Measurements from ENCODE around the gene SGCD.

SGCD gene

GRCh38 chr5:156431956-156432829 is 105.2 kb downstream of the SGCD start:
- no peaks in the 10 kb centered on the region for H3K9me3 Mint-ChIP-seq

GRCh38 chr5:156432830-156433105 is 105.8 kb downstream of the SGCD start:
- no peaks in the 10 kb centered on the region for H3K4me1 Mint-ChIP-seq (ENCODE audit: low read depth)
- no peaks in the 10 kb centered on the region for H3K9me3 Mint-ChIP-seq
- no peaks in the 10 kb centered on the region for H3K36me3 Mint-ChIP-seq (ENCODE audit: low read depth)
- H3K27me3 Mint-ChIP-seq (ENCODE audit: low read depth) = peaks cover 7% of the 10 kb centered on the region
- H3K4me3 Mint-ChIP-seq = no peak overlapping the region
- no peak overlapping the region for H3K27ac Mint-ChIP-seq
- no peak for DNase-seq (ENCODE audit: low spot score)

More at GRCh38 chr5:156431956-156432829, 105.2 kb downstream of the SGCD start:
- H3K27me3 Mint-ChIP-seq (ENCODE audit: low read depth) = peaks cover 7% of the 10 kb centered on the region
- H3K27ac Mint-ChIP-seq = no peak overlapping the region
- H3K4me1 Mint-ChIP-seq (ENCODE audit: low read depth) = no peaks in the 10 kb centered on the region
- H3K36me3 Mint-ChIP-seq (ENCODE audit: low read depth) = no peaks in the 10 kb centered on the region
- no peak for DNase-seq (ENCODE audit: low spot score)
- no peak overlapping the region for H3K4me3 Mint-ChIP-seq

GRCh38 chr5:156434471-156434870 is 107.5 kb downstream of the SGCD start:
- Mint-ChIP-seq H3K4me3 (no peak overlapping the region), H3K36me3 (ENCODE audit: low read depth) (no peaks in the 10 kb centered on the region), H3K27me3 (ENCODE audit: low read depth) (peaks cover 3% of the 10 kb centered on the region), H3K9me3 (no peaks in the 10 kb centered on the region), H3K27ac (no peak overlapping the region), H3K4me1 (ENCODE audit: low read depth) (no peaks in the 10 kb centered on the region)
- no peak for DNase-seq (ENCODE audit: low spot score)

DNA sequence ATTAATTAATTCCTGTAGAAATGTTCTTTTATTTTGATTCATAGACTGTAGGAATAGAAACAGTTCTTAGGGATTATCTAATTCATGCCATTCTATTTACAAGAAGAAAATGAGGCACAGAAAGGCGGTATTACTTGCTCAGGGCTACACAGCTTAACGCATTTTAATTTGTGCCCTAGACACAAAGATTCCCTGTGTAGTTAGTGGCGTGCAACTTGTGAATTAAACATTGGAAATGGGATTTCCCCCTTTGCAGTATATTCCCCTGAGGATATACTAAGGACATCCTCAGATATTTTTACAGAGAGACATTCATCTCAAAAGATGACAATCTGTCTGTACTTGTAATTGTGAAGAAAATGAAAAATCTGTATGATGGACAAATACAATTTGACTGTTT is 108.1 kb downstream of the SGCD start:
- no peaks in the 10 kb centered on the region for H3K4me1 Mint-ChIP-seq (ENCODE audit: low read depth)
- no peak for DNase-seq (ENCODE audit: low spot score)
- no peaks in the 10 kb centered on the region for H3K36me3 Mint-ChIP-seq (ENCODE audit: low read depth)
- no peak overlapping the region for H3K27ac Mint-ChIP-seq
- H3K9me3 Mint-ChIP-seq = no peaks in the 10 kb centered on the region
- no peak overlapping the region for H3K4me3 Mint-ChIP-seq
- H3K27me3 Mint-ChIP-seq (ENCODE audit: low read depth) = peaks cover 3% of the 10 kb centered on the region

GRCh38 chr5:156438076-156438475 is 111.1 kb downstream of the SGCD start:
- Mint-ChIP-seq H3K4me3 (no peak overlapping the region), H3K27ac (no peak overlapping the region), H3K36me3 (ENCODE audit: low read depth) (no peaks in the 10 kb centered on the region), H3K27me3 (ENCODE audit: low read depth) (no peaks in the 10 kb centered on the region), H3K9me3 (no peaks in the 10 kb centered on the region), H3K4me1 (ENCODE audit: low read depth) (no peaks in the 10 kb centered on the region)
- DNase-seq (ENCODE audit: low spot score) = no peak

DNA sequence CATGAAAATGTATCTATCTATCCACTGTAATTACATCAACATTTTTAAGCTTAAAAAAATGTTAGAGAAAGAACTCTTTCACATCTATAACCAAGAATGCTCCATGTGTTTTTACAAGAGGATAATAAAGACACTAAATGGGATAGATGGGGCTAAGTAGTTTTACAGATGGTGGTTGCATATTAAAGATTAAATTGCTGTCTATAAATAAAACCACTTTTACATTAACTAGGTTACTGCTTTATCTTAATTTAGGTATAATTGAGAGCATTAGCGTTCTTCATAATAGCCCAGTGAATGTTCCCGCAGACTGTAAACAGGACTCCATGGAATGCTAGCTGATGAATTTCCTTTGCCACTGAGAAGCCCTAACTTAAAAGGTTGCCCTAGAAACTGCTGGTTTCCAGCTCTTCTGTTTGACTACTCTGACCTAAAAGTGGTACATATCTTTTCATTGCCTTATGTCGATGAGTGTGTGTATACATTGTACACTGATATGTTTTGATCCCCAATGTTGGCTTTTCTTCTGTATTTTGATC is 117.9 kb downstream of the SGCD start:
- no peaks in the 10 kb centered on the region for H3K36me3 Mint-ChIP-seq (ENCODE audit: low read depth)
- peaks cover 14% of the 10 kb centered on the region for H3K27me3 Mint-ChIP-seq (ENCODE audit: low read depth)
- H3K4me1 Mint-ChIP-seq (ENCODE audit: low read depth) = no peaks in the 10 kb centered on the region
- H3K4me3 Mint-ChIP-seq = no peak overlapping the region
- DNase-seq (ENCODE audit: low spot score) = no peak
- no peak overlapping the region for H3K27ac Mint-ChIP-seq
- no peaks in the 10 kb centered on the region for H3K9me3 Mint-ChIP-seq

DNA sequence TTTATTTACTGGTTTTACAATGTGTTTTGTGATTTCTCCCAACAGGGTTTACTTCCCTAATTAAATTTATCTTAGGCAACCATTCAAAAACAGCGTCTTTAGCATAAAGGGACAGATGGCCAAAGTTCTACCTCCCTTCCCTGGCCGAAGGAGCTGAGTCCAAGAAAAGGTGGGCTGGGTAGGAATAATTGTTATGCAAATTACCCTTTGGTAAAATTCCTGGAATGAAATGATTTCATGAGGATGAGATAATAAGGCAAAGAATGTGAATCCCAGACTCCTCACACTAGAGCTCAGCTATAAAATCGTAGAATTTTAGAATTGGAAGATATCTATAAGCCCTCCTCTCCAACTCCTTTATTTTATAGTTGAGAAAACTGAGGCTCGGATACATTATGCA is 119.6 kb downstream of the SGCD start:
- Mint-ChIP-seq H3K4me1 (ENCODE audit: low read depth) (no peaks in the 10 kb centered on the region), H3K27ac (no peak overlapping the region), H3K4me3 (no peak overlapping the region), H3K9me3 (no peaks in the 10 kb centered on the region), H3K36me3 (ENCODE audit: low read depth) (no peaks in the 10 kb centered on the region), H3K27me3 (ENCODE audit: low read depth) (peaks cover 14% of the 10 kb centered on the region)
- no peak for DNase-seq (ENCODE audit: low spot score)

DNA sequence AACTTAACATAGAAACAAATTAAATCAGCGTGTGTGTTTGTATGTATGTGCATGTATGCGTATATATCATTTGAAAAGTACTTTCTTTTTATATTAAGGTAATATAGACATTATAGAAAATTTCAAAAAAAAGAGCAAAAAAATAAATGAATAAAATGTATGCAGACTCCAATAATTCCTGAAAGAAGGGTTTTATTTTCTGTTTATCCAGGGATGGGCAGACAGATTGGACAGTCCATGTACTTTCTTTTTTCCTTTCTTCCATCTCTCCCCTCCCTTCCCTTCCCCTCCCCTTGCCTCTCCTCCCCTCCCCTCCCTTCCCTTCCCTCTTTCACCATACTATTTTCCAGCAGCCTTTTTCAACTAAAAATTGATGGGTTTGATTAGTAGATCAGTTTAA is 123.8 kb downstream of the SGCD start:
- H3K9me3 Mint-ChIP-seq = no peaks in the 10 kb centered on the region
- H3K4me3 Mint-ChIP-seq = no peak overlapping the region
- H3K27me3 Mint-ChIP-seq (ENCODE audit: low read depth) = peaks cover 6% of the 10 kb centered on the region
- no peak overlapping the region for H3K27ac Mint-ChIP-seq
- DNase-seq (ENCODE audit: low spot score) = no peak
- no peaks in the 10 kb centered on the region for H3K4me1 Mint-ChIP-seq (ENCODE audit: low read depth)
- no peaks in the 10 kb centered on the region for H3K36me3 Mint-ChIP-seq (ENCODE audit: low read depth)

GRCh38 chr5:156451505-156451904 is 124.5 kb downstream of the SGCD start:
- H3K27ac Mint-ChIP-seq = no peak overlapping the region
- H3K9me3 Mint-ChIP-seq = no peaks in the 10 kb centered on the region
- H3K4me3 Mint-ChIP-seq = no peak overlapping the region
- peaks cover 6% of the 10 kb centered on the region for H3K27me3 Mint-ChIP-seq (ENCODE audit: low read depth)
- no peaks in the 10 kb centered on the region for H3K36me3 Mint-ChIP-seq (ENCODE audit: low read depth)
- H3K4me1 Mint-ChIP-seq (ENCODE audit: low read depth) = no peaks in the 10 kb centered on the region
- DNase-seq (ENCODE audit: low spot score) = no peak

GRCh38 chr5:156456857-156457256 is 129.9 kb downstream of the SGCD start:
- no peak overlapping the region for H3K4me3 Mint-ChIP-seq
- no peak for DNase-seq (ENCODE audit: low spot score)
- no peak overlapping the region for H3K27ac Mint-ChIP-seq
- peaks cover 4% of the 10 kb centered on the region for H3K27me3 Mint-ChIP-seq (ENCODE audit: low read depth)
- H3K36me3 Mint-ChIP-seq (ENCODE audit: low read depth) = no peaks in the 10 kb centered on the region
- H3K4me1 Mint-ChIP-seq (ENCODE audit: low read depth) = no peaks in the 10 kb centered on the region
- H3K9me3 Mint-ChIP-seq = no peaks in the 10 kb centered on the region

- Mint-ChIP-seq H3K9me3 (no peaks in the 10 kb centered on the region), H3K4me1 (ENCODE audit: low read depth) (no peaks in the 10 kb centered on the region), H3K4me3 (no peak overlapping the region), H3K27ac (no peak overlapping the region), H3K27me3 (ENCODE audit: low read depth) (peaks cover 2% of the 10 kb centered on the region), H3K36me3 (ENCODE audit: low read depth) (no peaks in the 10 kb centered on the region)
- DNase-seq (ENCODE audit: low spot score) = no peak
These were observed 132.9 kb downstream of the SGCD start for GRCh38 chr5:156459812-156460385.

DNA sequence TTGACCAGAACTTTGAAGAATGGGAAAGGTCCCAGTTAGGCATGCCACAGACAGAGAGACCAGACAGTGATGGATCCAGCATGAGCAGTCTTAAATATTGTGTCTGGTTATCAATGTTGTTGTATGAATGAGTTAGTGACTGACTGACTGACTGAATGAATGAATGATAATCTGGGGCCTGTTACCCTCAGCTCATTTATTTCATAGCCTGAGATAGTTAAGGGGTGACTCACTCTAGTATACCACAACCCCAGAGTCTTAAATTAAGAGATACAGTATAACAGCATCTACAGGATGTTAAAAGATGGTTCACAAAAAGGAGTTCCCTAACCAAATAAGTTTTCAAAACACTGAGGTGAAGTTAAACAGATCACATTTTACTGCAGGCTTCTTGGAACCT is 133.5 kb downstream of the SGCD start:
- Mint-ChIP-seq H3K9me3 (no peaks in the 10 kb centered on the region), H3K4me3 (no peak overlapping the region), H3K36me3 (ENCODE audit: low read depth) (no peaks in the 10 kb centered on the region), H3K27ac (no peak overlapping the region), H3K27me3 (ENCODE audit: low read depth) (peaks cover 2% of the 10 kb centered on the region), H3K4me1 (ENCODE audit: low read depth) (no peaks in the 10 kb centered on the region)
- DNase-seq (ENCODE audit: low spot score) = no peak

DNA sequence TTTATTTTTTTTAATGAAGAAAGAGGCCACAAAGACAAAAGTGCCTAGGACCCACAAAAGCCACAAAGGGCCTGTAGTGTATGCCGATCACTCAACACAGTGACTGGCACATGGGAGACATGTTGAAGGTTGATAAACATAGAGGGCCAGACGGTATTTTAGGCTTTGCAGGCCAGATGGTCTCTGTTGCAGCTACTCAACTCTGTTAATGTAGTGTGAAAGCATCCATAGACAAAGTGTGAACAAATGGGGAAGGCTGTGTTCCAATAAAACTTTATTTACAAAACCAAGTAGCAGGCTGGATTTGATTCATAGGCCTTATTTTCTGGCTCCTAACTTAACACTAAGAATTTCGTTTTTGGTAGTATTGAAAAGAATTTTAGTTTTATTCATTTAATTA is 139.9 kb downstream of the SGCD start:
- DNase-seq (ENCODE audit: low spot score) = no peak
- Mint-ChIP-seq H3K4me1 (ENCODE audit: low read depth) (no peaks in the 10 kb centered on the region), H3K9me3 (no peaks in the 10 kb centered on the region), H3K27me3 (ENCODE audit: low read depth) (peaks cover under 1% of the 10 kb centered on the region), H3K36me3 (ENCODE audit: low read depth) (no peaks in the 10 kb centered on the region), H3K27ac (no peak overlapping the region), H3K4me3 (no peak overlapping the region)

DNA sequence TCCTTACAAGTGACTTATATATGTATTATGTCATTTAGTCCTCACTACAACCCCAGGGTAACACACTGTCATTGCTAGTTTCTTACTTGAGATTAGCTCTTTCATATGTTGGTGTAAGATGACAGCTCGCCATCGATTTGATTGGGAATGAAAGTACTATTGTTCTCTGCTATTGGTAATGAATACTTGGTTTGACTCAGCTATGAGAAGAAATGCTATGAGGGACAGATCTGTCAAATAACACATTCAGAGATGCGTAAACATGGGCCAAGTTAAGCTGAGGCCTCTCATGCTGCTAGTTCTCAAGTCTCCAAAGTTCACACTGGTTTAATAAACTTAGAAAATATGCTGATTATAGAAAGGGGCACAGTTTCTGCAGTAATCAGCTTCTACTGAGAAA is 142.7 kb downstream of the SGCD start:
- H3K4me3 Mint-ChIP-seq = no peak overlapping the region
- no peak for DNase-seq (ENCODE audit: low spot score)
- no peaks in the 10 kb centered on the region for H3K9me3 Mint-ChIP-seq
- H3K36me3 Mint-ChIP-seq (ENCODE audit: low read depth) = no peaks in the 10 kb centered on the region
- H3K27me3 Mint-ChIP-seq (ENCODE audit: low read depth) = no peaks in the 10 kb centered on the region
- H3K4me1 Mint-ChIP-seq (ENCODE audit: low read depth) = no peaks in the 10 kb centered on the region
- no peak overlapping the region for H3K27ac Mint-ChIP-seq

DNA sequence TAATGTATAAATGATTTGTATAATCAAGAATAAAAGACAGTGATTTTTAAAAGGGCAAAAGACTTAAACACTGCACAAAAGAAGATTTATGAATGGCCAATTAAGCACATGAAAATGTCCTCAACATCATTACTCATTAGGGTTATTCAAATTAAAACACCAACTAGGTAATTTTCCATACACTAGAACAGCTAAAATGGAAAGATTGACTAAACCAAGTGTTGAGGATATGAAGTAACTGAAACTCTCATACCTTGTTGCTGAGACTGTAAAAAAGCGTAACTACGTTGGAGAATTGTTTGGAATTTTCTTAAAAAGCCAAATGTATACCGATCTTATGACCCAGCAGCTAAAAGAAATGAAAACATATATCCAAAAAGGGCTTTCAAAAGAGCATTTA is 144.9 kb downstream of the SGCD start:
- Mint-ChIP-seq H3K9me3 (no peaks in the 10 kb centered on the region), H3K36me3 (ENCODE audit: low read depth) (no peaks in the 10 kb centered on the region), H3K4me1 (ENCODE audit: low read depth) (no peaks in the 10 kb centered on the region), H3K27ac (no peak overlapping the region), H3K27me3 (ENCODE audit: low read depth) (no peaks in the 10 kb centered on the region), H3K4me3 (no peak overlapping the region)
- DNase-seq (ENCODE audit: low spot score) = no peak

All from T-helper 2 cell treated with Interferon-gamma antibody and Interleukin-4, amounts not matched to agents 5 μg/mL and 100 μg/mL, for 36 hours (primary cell).